AG09309 (cell line): Measurements from ENCODE around the gene EEF1AKMT2.
"Not testable (repeated sequence)": the region's sequence is repeated elsewhere in the genome, so short reads cannot be mapped to it uniquely, and the experiment has no call there.

ENCODE experiments used
- DNase-seq: peaks from one replicate; pipeline ENCODE4 v3.0.0-alpha.2; 2010; ENCODE audit warnings: low read depth
- H3K4me3 ChIP-seq: 2 replicates; pipeline ENCODE4 v1.5.1; 2011; ENCODE audit warnings: mild to moderate bottlenecking, low read depth, low read length, moderate library complexity; ENCODE audit not compliant: control insufficient read depth
- CTCF ChIP-seq: IDR thresholded peaks from 2 replicates; pipeline ENCODE4 v1.5.1; 2011; ENCODE audit warnings: mild to moderate bottlenecking, low read depth, low read length, inconsistent platforms; ENCODE audit not compliant: insufficient read depth, control insufficient read depth; ENCODE audit errors: missing control alignments

EEF1AKMT2 gene

GRCh38 chr10:124826262-124826661, 34.6 kb upstream of the EEF1AKMT2 start:
- no peak for DNase-seq
- H3K4me3 ChIP-seq: no peak overlapping the region
- no peak for TF ChIP-seq CTCF

- TF ChIP-seq CTCF: no peak
- no peak for DNase-seq
- no peak overlapping the region for H3K4me3 ChIP-seq
Observed at GRCh38 chr10:124825702-124826101, 34.0 kb upstream of the EEF1AKMT2 start.

- not testable (repeated sequence) for DNase-seq, H3K4me3 ChIP-seq
Observed at GRCh38 chr10:124824932-124825331, 33.2 kb upstream of the EEF1AKMT2 start.

GRCh38 chr10:124824507-124824906, 32.8 kb upstream of the EEF1AKMT2 start:
- no peak for DNase-seq
- H3K4me3 ChIP-seq: no peak overlapping the region
- no peak for TF ChIP-seq CTCF

- TF ChIP-seq CTCF: no peak
- no peak overlapping the region for H3K4me3 ChIP-seq
- DNase-seq: no peak
Observed at GRCh38 chr10:124821520-124821919, 29.8 kb upstream of the EEF1AKMT2 start.

GRCh38 chr10:124820121-124820520, 28.4 kb upstream of the EEF1AKMT2 start:
- no peak for DNase-seq
- H3K4me3 ChIP-seq: no peak overlapping the region
- TF ChIP-seq CTCF: no peak

GRCh38 chr10:124802313-124802675, 10.6 kb upstream of the EEF1AKMT2 start:
- no peak for TF ChIP-seq CTCF
- no peak for DNase-seq
- peak overlapping the region; percentile 88 for H3K4me3 ChIP-seq

- no peak for TF ChIP-seq CTCF
- no peak overlapping the region for H3K4me3 ChIP-seq
- no peak for DNase-seq
Observed at GRCh38 chr10:124799211-124799610, 7.5 kb upstream of the EEF1AKMT2 start.
